Measurements from ENCODE around the gene METAP1D. TPM values are rescaled to one million over a fixed set of nuclear protein-coding genes. Genes with fewer than 3 reads are reported as not detected.

Gene METAP1D
- 11.4 TPM for polyA plus RNA-seq
- long read RNA-seq, donor 1 = 0 reads
- long read RNA-seq, donor 2 = 0 reads
- long read RNA-seq, donor 3 = 0 reads
- long read RNA-seq, donor 4 = 0 reads
- long read RNA-seq, donor 5, partial matches to known transcripts = 0 of 1 reads
- long read RNA-seq, donor 5, other reads (novel, unspliced or antisense) = 0 of 1 reads
- long read RNA-seq, donor 6, partial matches to known transcripts = 0 of 3 reads
- long read RNA-seq, donor 6, other reads (novel, unspliced or antisense) = 0 of 3 reads
- long read RNA-seq, donor 7, partial matches to known transcripts = 0 of 4 reads
- long read RNA-seq, donor 7, other reads (novel, unspliced or antisense) = 0 of 4 reads
- long read RNA-seq, donor 8, partial matches to known transcripts = 0 of 7 reads
- long read RNA-seq, donor 8, other reads (novel, unspliced or antisense) = 0 of 7 reads
- long read RNA-seq, donor 9, partial matches to known transcripts = 0 of 1 reads
- long read RNA-seq, donor 9, other reads (novel, unspliced or antisense) = 0 of 1 reads
- long read RNA-seq, donor 10, transcript METAP1D-206 (3 exons, 929 nt) = major isoform, 6 of 6 reads
- long read RNA-seq, donor 10, partial matches to known transcripts = 0 of 6 reads
- long read RNA-seq, donor 10, other reads (novel, unspliced or antisense) = 0 of 6 reads
- long read RNA-seq, donor 11, partial matches to known transcripts = 0 of 3 reads
- long read RNA-seq, donor 11, other reads (novel, unspliced or antisense) = 0 of 3 reads

- H3K4me3 ChIP-seq (ENCODE audit: low read length) = peak within 1 kb of the TSS; percentile 86
- DNase-seq = peak; percentile 94 to 95
- H3K27me3 ChIP-seq (ENCODE audit: control insufficient read depth, insufficient read depth, low read length) = peaks cover 16% of the 10 kb centered on the region
- WGBS (ENCODE audit: insufficient coverage, low lambda C conversion rate) = no CpG with 5 or more reads among the region's 73 CpGs
- no peaks in the 10 kb centered on the region for H3K9me3 ChIP-seq (ENCODE audit: control insufficient read depth, low read depth, low read length)
- no peak within 1 kb of the TSS for H3K27ac ChIP-seq (ENCODE audit: low read length)
- peaks cover 5% of the 10 kb centered on the region for H3K4me1 ChIP-seq (ENCODE audit: control insufficient read depth, insufficient read depth, low read length)
- no peaks in the 10 kb centered on the region for H3K36me3 ChIP-seq (ENCODE audit: control insufficient read depth, insufficient read depth, low read length)
Observed at GRCh38 chr2:171999604-172000469, at the start of gene METAP1D. TSS of gene METAP1D (plus strand) at chr2:171999953. CDS start at chr2:171999970, 17 bp downstream.

- Histone ChIP-seq H3K36me3 (ENCODE audit: control insufficient read depth, insufficient read depth, low read length) (peaks cover 13% of the 10 kb centered on the region), H3K27ac (ENCODE audit: low read length) (no peak overlapping the region), H3K4me1 (ENCODE audit: control insufficient read depth, insufficient read depth, low read length) (no peaks in the 10 kb centered on the region), H3K27me3 (ENCODE audit: control insufficient read depth, insufficient read depth, low read length) (no peaks in the 10 kb centered on the region), H3K9me3 (ENCODE audit: control insufficient read depth, low read depth, low read length) (no peaks in the 10 kb centered on the region), H3K4me3 (ENCODE audit: low read length) (no peak overlapping the region)
- no peak for DNase-seq
Observed at GRCh38 chr2:171952276-171952675, 47.5 kb upstream of the METAP1D start.

GRCh38 chr2:171952748-171953147, 47.0 kb upstream of the METAP1D start:
- no peaks in the 10 kb centered on the region for H3K9me3 ChIP-seq (ENCODE audit: control insufficient read depth, low read depth, low read length)
- H3K27me3 ChIP-seq (ENCODE audit: control insufficient read depth, insufficient read depth, low read length) = no peaks in the 10 kb centered on the region
- WGBS (ENCODE audit: insufficient coverage, low lambda C conversion rate) = no CpG with 5 or more reads among the region's 3 CpGs
- H3K4me1 ChIP-seq (ENCODE audit: control insufficient read depth, insufficient read depth, low read length) = no peaks in the 10 kb centered on the region
- peaks cover 11% of the 10 kb centered on the region for H3K36me3 ChIP-seq (ENCODE audit: control insufficient read depth, insufficient read depth, low read length)
- no peak overlapping the region for H3K4me3 ChIP-seq (ENCODE audit: low read length)
- no peak for DNase-seq
- no peak overlapping the region for H3K27ac ChIP-seq (ENCODE audit: low read length)

DNA sequence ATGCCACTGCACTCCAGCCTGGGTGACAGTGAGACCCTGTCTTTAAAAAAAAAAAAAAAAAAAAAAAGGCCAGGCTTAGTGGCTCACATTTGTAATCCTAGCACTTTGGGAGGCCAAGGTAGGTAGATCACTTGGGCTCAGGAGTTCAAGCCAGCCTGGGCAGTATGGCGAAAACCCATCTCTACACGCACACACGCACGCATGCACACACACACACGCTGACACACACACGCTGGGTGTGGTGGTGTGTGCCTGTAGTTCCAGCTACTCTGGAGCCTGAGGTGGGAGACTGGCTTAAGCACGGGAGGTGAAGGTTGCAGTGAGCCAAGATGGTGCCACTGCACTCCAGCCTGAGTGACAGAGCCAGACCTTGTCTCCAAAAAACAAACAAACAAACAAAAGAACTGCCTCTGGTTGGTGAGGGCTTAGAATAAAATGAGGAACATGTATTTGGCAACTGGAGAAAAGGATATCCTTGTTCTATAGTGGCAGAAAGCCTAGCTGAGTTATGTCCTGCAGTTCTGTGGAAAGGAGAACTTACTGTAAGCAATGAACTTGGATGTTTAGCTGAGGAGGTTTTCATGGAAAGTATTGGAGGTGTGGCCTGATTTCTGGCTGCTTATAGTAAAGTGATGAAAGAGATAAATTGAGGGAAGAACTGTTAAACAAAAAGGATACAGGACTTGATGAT, 43.5 kb upstream of the METAP1D start:
- no CpG with 5 or more reads among the region's 7 CpGs for WGBS (ENCODE audit: insufficient coverage, low lambda C conversion rate)
- H3K4me1 ChIP-seq (ENCODE audit: control insufficient read depth, insufficient read depth, low read length) = no peaks in the 10 kb centered on the region

DNA sequence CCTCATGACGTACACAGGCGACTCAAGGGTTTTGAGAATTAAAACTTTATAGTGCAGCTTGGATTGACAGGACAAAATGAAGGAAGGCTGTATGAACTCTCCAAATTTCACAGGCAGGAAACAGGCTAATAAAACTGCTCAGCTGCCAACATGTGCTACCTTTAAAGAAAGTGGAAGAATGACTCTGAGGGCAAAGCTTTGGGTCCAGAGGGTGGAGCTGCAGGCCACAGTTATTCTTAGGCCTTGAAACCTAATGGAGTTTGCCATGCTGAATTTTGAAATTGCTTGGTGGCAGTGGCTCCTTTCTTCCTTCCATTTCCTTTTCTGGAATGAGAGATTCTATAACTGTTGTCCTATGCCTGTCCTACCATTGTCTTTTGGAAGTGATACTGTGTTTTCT, 42.7 kb upstream of the METAP1D start:
- no CpG with 5 or more reads among the region's 2 CpGs for WGBS (ENCODE audit: insufficient coverage, low lambda C conversion rate)
- H3K27ac ChIP-seq (ENCODE audit: low read length) = no peak overlapping the region
- no peak for DNase-seq
- no peaks in the 10 kb centered on the region for H3K9me3 ChIP-seq (ENCODE audit: control insufficient read depth, low read depth, low read length)
- H3K4me3 ChIP-seq (ENCODE audit: low read length) = no peak overlapping the region
- H3K4me1 ChIP-seq (ENCODE audit: control insufficient read depth, insufficient read depth, low read length) = no peaks in the 10 kb centered on the region
- no peaks in the 10 kb centered on the region for H3K27me3 ChIP-seq (ENCODE audit: control insufficient read depth, insufficient read depth, low read length)
- H3K36me3 ChIP-seq (ENCODE audit: control insufficient read depth, insufficient read depth, low read length) = peaks cover 11% of the 10 kb centered on the region

More for the DNA sequence above, 43.5 kb upstream of the METAP1D start:
- no peak overlapping the region for H3K4me3 ChIP-seq (ENCODE audit: low read length)
- H3K27ac ChIP-seq (ENCODE audit: low read length) = no peak overlapping the region
- DNase-seq = no peak
- no peaks in the 10 kb centered on the region for H3K27me3 ChIP-seq (ENCODE audit: control insufficient read depth, insufficient read depth, low read length)
- H3K9me3 ChIP-seq (ENCODE audit: control insufficient read depth, low read depth, low read length) = no peaks in the 10 kb centered on the region
- H3K36me3 ChIP-seq (ENCODE audit: control insufficient read depth, insufficient read depth, low read length) = peaks cover 11% of the 10 kb centered on the region

GRCh38 chr2:171958475-171958874, 41.3 kb upstream of the METAP1D start:
- DNase-seq = no peak
- Histone ChIP-seq H3K9me3 (ENCODE audit: control insufficient read depth, low read depth, low read length) (no peaks in the 10 kb centered on the region), H3K4me3 (ENCODE audit: low read length) (no peak overlapping the region), H3K36me3 (ENCODE audit: control insufficient read depth, insufficient read depth, low read length) (peaks cover 11% of the 10 kb centered on the region), H3K4me1 (ENCODE audit: control insufficient read depth, insufficient read depth, low read length) (no peaks in the 10 kb centered on the region), H3K27me3 (ENCODE audit: control insufficient read depth, insufficient read depth, low read length) (no peaks in the 10 kb centered on the region), H3K27ac (ENCODE audit: low read length) (no peak overlapping the region)
- WGBS (ENCODE audit: insufficient coverage, low lambda C conversion rate) = 100% methylated on average over 2 of the region's 3 CpGs

GRCh38 chr2:171959998-171960397, 39.8 kb upstream of the METAP1D start:
- Histone ChIP-seq H3K36me3 (ENCODE audit: control insufficient read depth, insufficient read depth, low read length) (peaks cover 9% of the 10 kb centered on the region), H3K27me3 (ENCODE audit: control insufficient read depth, insufficient read depth, low read length) (no peaks in the 10 kb centered on the region), H3K27ac (ENCODE audit: low read length) (no peak overlapping the region), H3K4me1 (ENCODE audit: control insufficient read depth, insufficient read depth, low read length) (no peaks in the 10 kb centered on the region), H3K9me3 (ENCODE audit: control insufficient read depth, low read depth, low read length) (no peaks in the 10 kb centered on the region), H3K4me3 (ENCODE audit: low read length) (no peak overlapping the region)
- WGBS (ENCODE audit: insufficient coverage, low lambda C conversion rate) = 92% methylated on average over 2 of the region's 2 CpGs
- DNase-seq = no peak

GRCh38 chr2:171960570-171960969, 39.2 kb upstream of the METAP1D start:
- H3K9me3 ChIP-seq (ENCODE audit: control insufficient read depth, low read depth, low read length) = no peaks in the 10 kb centered on the region
- H3K4me3 ChIP-seq (ENCODE audit: low read length) = no peak overlapping the region
- DNase-seq = no peak
- H3K27ac ChIP-seq (ENCODE audit: low read length) = no peak overlapping the region
- H3K4me1 ChIP-seq (ENCODE audit: control insufficient read depth, insufficient read depth, low read length) = no peaks in the 10 kb centered on the region
- H3K27me3 ChIP-seq (ENCODE audit: control insufficient read depth, insufficient read depth, low read length) = no peaks in the 10 kb centered on the region
- H3K36me3 ChIP-seq (ENCODE audit: control insufficient read depth, insufficient read depth, low read length) = peaks cover 8% of the 10 kb centered on the region
- no CpG with 5 or more reads among the region's 3 CpGs for WGBS (ENCODE audit: insufficient coverage, low lambda C conversion rate)

- no peaks in the 10 kb centered on the region for H3K4me1 ChIP-seq (ENCODE audit: control insufficient read depth, insufficient read depth, low read length)
- no peak for DNase-seq
- H3K27me3 ChIP-seq (ENCODE audit: control insufficient read depth, insufficient read depth, low read length) = no peaks in the 10 kb centered on the region
- peaks cover 13% of the 10 kb centered on the region for H3K36me3 ChIP-seq (ENCODE audit: control insufficient read depth, insufficient read depth, low read length)
- 92% methylated on average over 1 of the region's 2 CpGs for WGBS (ENCODE audit: insufficient coverage, low lambda C conversion rate)
- no peak overlapping the region for H3K27ac ChIP-seq (ENCODE audit: low read length)
- H3K9me3 ChIP-seq (ENCODE audit: control insufficient read depth, low read depth, low read length) = no peaks in the 10 kb centered on the region
- no peak overlapping the region for H3K4me3 ChIP-seq (ENCODE audit: low read length)
Observed at GRCh38 chr2:171963198-171963597, 36.6 kb upstream of the METAP1D start.

DNA sequence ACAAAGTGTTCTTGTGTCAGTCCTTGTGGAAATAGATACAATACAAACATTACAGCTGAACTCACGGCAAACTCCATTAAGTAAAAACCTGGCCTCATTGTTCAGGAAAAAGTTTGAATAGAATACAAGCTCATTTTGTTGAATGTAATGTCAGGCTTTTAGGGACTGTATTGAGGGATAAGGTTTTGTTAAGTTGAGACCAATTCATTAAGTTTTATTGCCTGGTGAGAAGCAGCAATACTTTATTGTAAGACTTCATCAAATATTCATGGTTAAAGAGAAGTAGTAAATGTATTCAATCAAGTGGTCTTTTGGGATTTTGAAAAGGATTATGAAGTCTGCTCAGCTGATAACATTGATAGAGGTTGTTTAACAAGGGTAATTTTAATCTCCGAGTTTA, 35.4 kb upstream of the METAP1D start:
- DNase-seq = no peak
- H3K27me3 ChIP-seq (ENCODE audit: control insufficient read depth, insufficient read depth, low read length) = no peaks in the 10 kb centered on the region
- H3K9me3 ChIP-seq (ENCODE audit: control insufficient read depth, low read depth, low read length) = no peaks in the 10 kb centered on the region
- H3K27ac ChIP-seq (ENCODE audit: low read length) = no peak overlapping the region
- H3K4me1 ChIP-seq (ENCODE audit: control insufficient read depth, insufficient read depth, low read length) = no peaks in the 10 kb centered on the region
- no peak overlapping the region for H3K4me3 ChIP-seq (ENCODE audit: low read length)
- peaks cover 13% of the 10 kb centered on the region for H3K36me3 ChIP-seq (ENCODE audit: control insufficient read depth, insufficient read depth, low read length)
- 93% methylated on average over 2 of the region's 2 CpGs for WGBS (ENCODE audit: insufficient coverage, low lambda C conversion rate)
